Neural progenitor cell (in vitro differentiated cells): Measurements from ENCODE around the gene PDCD2L.

Source experiments
- CTCF ChIP-seq: fragments of 200-600 bp; sonication (generic); IDR thresholded peaks from 2 replicates; pipeline ENCODE4 v1.5.1; 2017; ENCODE audit warnings: antibody characterized with exemption, mild to moderate bottlenecking
- EZH2 ChIP-seq: fragments of 200-600 bp; sonication (generic); IDR thresholded peaks from 2 replicates; pipeline ENCODE4 v1.6.1; 2017; ENCODE audit warnings: antibody characterized with exemption, mild to moderate bottlenecking, moderate library complexity
- EZH2phosphoT487 ChIP-seq: fragments of 200-600 bp; sonication (generic); IDR thresholded peaks from 2 replicates; pipeline ENCODE4 v1.6.1; 2017; ENCODE audit warnings: antibody characterized with exemption

GRCh38 chr19:34364830-34365462 is 39.3 kb upstream of the PDCD2L start, which contains the start of gene GPI:
- TF ChIP-seq CTCF (no peak), EZH2phosphoT487 (no peak), EZH2 (no peak)
